ENCODE measurements around the gene GPN2.
"Not testable (repeated sequence)": the region's sequence is repeated elsewhere in the genome, so short reads cannot be mapped to it uniquely, and the experiment has no call there.

Gene GPN2

DNA sequence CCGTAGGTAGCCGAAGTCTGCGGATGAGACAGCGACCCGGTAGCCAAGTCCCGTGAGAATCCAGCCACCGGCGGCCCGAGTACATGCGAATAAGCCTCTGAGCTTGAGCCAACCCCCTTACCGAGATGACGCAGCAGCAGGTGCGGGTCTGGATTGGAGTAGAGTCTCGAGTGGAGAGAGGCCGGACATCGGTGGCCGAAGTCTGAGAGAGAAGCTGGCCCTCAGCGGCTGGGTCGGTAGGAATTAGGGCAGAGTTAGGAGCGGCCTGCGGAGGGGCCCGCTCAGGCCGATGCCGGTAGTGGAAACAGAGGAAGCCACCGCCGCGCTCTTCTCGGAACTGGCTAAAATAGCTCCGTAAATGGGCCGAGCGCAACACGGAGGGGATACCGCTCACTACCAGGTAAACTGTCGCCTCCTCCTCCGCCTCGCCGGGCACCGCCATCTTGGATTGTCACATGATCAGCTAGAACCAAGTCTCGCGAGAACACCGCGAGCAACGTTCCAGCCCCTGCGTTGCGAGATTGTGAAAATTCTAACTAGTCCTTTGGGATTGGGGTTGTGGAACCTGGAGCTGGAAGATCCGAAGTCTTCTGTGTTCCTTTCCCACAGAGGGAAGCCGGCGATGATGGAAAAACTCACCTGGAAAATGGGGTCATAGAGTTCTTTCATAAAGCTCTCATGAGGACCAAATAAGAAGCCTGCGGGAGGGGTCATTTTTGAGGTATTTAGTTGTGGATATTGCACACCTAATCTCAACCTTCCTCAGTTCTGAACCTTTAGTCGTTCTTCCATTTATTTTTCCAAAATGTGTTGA lies 10.1 kb upstream of the GPN2 start, which contains the start of gene GPATCH3:
Gene GPATCH3, minus strand, starts transcription at position 467 of the 814 bp plus-strand sequence. Its CDS starts 25 bp downstream, at position 442.
- peak; percentile 97 for DNase-seq

DNA sequence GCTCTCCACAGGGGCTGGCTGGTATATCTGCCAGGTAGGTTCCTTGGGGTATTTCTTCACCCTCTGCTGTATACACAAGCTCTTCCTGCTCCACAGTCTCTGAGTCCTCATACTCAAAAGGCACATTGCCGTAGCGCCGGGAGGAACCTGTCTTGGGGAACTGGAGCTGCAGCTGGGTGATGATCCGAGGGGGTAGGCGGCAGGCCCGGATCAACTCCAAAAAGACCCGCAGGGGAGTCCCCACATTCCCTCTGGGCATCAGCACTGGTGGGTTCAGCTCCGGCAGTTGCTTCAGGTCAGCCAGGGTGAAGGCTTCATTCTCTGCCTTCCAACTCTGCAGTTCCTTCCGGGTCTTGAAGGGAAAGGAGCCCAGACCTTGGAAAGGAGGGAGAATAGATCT lies 7.3 kb upstream of the GPN2 start:
- DNase-seq: no peak

DNA sequence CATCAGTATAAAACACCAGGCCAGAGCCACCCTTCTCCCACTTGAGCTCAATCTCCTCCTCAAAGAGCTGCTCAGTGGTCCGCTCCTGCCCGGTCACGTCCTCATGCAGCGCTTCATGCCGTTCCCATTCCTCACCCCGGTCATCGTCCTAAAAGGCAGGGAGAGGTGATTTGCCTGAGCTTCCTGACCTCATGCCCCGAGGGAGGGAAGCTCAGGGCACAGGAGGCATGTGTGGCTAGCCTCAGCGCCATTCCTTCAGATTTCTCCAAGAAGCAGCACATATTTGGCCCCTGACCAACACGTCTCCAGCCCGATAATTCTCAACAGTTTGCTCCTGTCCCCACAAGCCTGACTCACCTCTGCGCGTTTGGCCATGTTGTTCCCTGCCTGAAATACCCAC lies 4.2 kb upstream of the GPN2 start:
- DNase-seq: no peak

DNA sequence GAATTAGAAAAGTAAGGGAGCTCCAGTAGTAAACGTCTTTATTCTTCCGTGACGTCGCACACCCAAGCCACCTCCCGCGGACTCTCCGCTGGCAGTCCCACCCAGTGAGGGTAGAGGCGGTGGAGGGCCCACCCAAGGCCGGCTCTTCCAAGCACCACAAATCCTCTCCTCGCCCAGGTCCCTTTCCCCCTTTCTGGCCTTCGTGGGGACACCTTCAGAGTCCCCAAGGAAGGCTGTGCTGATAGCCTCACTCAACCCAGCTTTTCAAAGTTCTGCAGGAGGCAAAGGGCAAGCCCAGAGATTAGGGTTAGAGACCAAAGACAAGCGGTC lies 349 bp upstream of the GPN2 start:
- DNase-seq: no peak

DNA sequence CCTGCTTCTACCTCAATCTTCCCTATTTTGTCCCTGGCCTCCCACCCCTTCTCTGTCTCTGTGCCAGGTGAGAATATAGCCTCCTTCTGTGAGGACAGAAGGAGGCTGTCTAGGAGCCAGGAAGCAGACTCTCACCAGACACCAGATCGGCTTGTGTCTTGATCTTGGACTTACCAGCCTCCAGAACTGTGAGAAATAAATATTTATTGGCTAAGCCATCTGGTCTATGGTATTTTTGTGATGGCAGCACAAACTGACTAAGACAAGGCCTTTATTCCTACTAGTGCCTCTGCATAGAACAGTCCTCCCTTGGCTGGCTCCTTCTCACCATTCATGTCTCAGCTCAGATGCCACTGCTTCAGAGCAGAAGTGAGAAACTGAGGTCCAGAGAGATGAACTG lies 1.9 kb downstream of the GPN2 start:
- no peak for DNase-seq

DNA sequence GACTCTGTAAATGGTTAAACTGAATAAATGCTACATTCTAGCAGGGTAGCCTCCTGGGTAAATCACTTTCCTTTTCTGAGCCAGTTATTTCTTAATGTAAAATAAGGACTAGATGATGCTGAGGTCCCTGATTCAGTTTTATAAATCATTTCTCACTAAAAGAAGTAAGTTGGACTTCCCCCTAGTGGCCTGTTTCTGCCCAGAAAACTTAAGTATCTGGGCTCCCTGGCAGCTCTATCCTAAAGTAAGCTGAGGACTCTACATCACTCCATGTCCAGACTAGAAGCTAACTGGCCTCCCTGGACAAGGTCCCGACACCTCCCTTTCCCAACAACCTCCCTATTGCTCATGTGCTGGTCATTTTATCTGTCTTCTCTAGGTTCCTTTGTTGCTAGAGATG lies 3.0 kb downstream of the GPN2 start:
- peak; percentile 22 for DNase-seq

DNA sequence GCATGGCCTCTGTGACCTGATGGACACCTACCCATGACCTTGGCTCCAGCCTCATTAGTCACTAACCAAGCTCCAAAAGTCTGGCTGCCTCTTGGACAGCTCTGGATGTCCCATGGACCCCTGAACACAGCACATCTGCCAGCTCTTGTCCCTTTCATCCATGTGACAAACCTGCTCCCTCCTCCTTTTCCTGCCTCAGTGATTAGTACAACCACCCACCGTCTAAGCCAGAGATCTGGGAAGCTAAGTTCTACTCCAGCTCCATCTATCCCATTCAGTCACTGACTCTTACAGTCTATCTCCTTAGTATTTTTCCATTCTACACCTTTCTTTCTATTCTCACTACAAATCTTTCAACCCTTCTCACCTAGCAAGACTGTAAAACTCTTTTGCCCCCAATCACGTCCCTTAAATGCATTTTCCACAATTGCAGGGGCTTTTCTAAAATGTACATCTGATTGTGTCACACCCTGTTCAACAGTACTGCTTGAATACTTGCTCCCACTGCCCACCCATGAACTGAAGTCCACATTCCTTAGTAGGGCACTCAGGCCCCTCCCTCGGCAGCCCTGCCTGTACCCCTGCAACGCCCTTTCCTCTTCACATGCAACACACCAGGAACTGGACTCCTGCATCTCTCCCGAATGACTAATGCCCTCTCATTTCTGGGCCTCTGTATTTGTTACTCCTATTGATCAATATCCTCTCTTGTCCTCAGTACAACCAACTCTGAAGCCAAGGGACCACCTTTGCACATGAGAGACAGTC lies 7.2 kb downstream of the GPN2 start:
- DNase-seq: no peak

DNA sequence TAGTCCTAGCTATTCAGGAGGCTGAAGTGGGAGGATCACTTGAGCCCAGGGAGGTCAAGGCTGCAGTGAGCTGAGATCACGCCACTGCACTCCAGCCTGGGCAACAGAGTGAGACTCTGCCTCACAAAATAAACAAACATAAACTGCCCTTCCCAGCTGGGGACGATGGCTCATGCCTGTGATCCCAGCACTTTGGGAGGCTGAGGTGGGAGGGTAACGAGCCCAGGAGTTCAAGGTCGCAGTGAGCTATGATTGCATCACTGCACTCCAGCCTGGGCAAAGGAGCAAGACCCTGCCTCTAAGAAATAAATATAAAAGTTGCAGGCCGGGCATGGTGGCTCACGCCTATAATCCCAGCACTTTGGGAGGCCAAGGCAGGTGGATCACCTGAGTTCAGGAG lies 8.5 kb downstream of the GPN2 start:
- not testable (repeated sequence) for DNase-seq

DNA sequence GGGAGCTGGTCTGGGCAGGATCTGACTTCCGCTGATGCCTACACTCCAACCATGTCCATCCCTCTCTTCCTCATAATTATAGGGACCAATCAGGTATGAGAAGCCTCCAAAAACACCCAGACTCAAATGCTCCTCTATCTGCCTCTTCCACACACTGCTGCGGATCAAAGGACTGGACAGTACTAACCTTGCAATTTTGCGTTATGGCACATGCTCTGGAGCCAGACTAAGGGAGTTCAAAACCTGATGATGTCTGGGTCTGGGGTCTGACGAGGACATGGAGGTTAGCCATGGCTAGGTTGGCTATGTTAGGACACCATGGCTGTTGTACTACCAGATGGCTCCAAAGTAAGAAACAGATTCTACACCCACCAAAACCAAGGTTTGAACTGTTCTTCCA lies 10.3 kb downstream of the GPN2 start:
- no peak for DNase-seq

DNA sequence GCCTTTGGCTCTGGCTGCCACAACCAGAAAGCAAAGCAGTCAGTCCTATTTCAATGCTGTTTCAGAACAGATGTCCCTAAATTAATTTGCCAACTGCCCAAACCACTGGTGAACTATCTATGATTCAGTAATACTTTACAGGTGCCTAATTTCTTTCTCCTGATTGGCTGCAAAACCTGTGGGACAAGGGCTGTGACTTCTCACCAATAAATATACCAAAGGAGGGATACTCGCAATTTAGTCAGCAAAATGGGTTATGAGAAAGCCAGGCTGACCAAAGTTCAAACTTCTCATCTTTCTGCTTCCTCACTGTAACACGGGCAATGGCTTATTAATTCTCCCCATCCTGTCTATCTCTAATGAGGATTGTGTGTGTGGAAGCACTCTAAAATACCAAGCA lies 12.8 kb downstream of the GPN2 start:
- no peak for DNase-seq

DNA sequence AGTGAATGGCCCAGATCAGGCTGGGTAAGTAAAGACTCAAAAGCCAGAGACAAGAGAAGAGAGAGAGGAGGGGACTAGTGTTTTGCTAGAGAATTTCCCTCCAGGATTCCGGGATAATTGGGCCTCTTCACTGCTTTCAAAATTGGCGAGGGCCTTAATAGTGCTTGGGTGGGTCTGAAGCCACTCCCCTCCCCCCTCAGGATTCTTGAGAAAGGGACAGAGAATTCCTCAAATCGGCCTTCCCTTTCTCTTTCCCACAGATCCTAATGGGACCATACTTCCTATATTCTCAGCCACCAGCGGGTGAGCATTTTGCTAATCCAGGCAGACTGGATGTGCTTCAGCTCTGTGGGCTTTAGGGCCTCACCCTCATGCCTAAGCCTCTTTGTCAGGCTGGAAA lies 15.2 kb downstream of the GPN2 start:
- DNase-seq: no peak

DNA sequence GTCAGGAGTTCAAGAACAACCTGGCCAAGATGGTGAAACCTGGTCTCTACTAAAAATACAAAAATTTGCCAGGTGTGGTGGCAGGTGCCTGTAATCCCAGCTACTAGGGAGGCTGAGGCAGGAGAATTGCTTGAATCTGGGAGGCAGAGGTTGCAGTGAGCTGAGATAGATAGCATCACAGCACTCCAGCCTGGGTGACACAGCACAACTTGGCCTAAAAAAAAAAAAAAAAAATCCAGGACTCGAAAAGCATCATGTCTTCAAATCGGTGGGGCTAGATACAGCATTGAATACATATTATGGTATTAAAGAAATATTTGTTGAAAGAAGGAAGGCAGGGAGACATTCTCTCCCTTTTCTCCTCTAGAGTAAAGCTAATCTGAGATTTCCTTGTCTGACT lies 17.0 kb downstream of the GPN2 start:
- DNase-seq: not testable (repeated sequence)

DNA sequence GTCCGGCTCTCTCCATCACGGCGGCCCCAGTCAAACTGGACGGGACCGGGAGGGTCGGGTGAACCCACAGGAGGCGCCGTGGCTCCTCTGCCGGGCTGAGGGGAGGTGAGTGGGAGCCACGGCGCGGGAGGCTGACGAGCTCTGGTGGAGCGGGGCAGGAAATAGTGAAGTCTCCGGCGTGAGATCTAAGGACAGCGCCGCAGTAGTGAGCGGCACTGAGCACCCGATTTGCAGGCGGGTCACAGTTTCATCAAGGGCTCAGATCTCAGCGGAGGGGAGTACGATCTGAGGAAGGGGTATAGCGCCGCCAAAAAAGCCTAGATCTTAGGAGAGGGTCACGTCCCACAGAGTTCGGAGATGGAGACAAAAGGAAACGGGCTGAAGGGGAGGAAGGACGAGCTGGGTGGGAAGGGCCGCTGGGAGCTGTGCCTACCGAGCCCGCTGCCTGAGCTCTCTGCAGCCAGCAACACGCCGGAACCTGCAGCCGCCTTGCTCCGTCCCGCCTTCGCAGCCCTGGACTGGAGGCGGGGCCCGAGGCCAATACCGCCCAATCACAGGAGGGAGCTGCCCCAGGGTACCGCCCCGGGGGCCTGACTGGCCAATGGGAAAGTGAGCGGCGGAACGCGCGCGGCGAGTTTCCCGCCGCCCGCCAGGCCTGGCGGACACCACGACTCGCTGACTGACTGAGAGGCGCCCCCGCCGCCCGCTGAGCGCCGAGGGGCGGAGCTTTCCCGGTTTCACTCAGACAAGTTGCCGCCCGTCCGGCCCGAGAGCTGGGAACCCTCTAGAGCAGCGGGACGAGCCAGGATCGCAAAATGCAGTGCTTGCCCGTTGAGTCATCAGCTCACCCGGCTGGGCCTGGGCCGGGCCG lies 25.2 kb downstream of the GPN2 start:
- DNase-seq: peak; percentile 98

DNA sequence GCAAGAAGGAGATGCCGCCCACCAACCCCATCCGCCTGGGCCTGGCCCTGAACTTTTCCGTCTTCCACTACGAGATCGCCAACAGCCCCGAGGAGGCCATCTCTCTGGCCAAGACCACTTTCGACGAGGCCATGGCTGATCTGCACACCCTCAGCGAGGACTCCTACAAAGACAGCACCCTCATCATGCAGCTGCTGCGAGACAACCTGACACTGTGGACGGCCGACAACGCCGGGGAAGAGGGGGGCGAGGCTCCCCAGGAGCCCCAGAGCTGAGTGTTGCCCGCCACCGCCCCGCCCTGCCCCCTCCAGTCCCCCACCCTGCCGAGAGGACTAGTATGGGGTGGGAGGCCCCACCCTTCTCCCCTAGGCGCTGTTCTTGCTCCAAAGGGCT lies 26.4 kb downstream of the GPN2 start:
- DNase-seq: no peak

DNA sequence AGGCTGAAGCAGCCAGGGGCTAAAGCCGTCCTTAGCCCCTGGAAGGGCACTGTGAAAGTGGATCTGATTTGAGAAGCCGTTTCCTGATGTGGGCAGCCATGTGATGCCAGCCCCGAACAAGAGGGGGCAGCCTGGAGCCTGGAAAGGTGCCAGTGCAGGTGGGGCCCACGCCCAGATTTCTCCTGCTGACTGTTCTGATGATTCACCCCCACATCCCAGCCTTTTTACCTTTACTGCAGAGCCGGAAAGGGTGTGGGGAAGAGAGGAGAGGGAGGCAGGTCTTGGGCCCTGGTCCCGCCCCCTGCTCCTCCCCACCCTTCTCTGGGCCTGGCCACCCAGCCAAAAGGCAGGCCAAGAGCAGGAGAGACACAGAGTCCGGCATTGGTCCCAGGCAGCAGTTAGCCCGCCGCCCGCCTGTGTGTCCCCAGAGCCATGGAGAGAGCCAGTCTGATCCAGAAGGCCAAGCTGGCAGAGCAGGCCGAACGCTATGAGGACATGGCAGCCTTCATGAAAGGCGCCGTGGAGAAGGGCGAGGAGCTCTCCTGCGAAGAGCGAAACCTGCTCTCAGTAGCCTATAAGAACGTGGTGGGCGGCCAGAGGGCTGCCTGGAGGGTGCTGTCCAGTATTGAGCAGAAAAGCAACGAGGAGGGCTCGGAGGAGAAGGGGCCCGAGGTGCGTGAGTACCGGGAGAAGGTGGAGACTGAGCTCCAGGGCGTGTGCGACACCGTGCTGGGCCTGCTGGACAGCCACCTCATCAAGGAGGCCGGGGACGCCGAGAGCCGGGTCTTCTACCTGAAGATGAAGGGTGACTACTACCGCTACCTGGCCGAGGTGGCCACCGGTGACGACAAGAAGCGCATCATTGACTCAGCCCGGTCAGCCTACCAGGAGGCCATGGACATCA lies 27.1 kb downstream of the GPN2 start, which contains the start of gene SFN:
Gene SFN, plus strand, starts transcription at position 369 of the 904 bp plus-strand sequence. Its CDS starts 64 bp downstream, at position 433.
- no peak for DNase-seq

DNA sequence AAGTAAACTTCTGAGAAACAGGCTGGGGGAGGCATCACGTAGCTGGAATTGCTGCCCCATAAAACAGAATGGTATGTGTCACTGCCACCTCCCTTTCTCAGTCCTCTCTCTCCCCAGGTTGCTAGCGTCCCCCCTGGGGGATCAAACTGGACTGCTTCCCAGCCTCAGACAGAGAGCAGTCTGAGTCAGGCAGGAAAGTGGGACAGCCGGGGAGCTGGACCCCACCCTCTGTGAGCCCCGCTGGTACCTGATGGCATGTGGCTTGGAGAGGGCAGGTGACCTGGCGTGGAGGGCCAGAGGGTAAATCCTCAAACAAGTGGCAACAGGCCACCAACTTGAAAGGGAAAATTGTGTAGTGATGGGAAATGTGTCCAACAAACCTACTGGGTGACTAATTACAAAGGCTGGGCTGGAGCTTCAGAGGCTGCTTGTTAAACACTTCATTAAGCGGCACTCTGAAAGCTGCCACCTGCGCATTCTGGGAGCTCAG lies 28.1 kb downstream of the GPN2 start:
- no peak for DNase-seq

DNA sequence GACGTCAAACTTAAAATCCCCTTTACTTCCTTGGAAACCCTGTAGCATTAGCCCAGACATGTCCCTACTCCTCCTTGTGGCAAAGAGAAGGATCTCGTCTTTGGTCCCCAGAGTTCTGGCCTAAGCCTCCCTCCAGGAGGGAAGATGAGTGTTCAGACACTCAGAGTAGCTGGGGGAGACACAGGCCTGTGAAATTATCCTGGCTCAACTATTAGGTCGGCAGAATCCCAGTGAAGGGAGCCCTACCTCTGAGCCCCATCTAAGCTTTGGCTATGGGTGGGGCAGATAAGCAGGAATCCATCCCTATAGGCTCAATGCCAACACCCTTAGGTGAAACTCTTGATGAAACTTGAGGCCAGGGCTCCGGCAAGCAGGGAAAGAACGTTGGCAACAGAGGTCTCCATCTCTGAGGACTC lies 28.8 kb downstream of the GPN2 start:
- DNase-seq: no peak

DNA sequence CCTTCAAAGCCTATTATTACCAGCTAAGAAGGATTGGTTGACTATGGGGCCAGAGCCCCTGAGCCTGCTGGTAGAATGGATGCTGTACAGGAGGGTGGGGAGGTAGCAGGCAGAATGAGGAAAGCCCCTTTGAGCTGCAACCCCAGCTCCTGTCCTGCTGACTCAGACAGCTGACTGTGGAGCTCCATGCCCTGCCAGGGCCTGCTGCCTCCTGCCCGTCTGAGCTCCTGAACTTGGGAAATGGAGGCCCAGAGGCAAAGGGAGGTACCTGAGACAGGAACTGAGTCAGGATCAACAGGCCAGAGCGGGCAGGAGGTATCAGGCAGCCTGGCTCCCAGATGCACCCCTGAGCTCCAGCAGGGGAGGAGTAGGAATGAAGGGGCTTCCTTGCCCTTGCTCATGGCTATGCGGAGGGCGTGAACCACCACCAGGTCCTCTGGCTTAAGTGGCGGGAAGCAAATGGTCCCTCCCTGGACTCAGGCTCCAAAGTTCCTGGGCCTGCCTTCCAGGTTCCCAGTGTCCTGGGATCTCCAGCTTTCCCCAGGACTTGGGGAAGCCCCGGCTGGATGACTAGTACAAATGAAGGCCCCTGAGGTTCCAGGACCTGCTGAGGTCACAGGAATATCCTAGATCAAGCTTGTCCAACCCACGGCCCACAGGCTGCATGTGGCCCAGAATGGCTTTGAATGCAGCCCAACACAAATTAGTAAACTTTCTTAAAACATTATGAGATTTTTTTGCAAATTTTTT lies 31.0 kb downstream of the GPN2 start:
- DNase-seq: no peak

DNA sequence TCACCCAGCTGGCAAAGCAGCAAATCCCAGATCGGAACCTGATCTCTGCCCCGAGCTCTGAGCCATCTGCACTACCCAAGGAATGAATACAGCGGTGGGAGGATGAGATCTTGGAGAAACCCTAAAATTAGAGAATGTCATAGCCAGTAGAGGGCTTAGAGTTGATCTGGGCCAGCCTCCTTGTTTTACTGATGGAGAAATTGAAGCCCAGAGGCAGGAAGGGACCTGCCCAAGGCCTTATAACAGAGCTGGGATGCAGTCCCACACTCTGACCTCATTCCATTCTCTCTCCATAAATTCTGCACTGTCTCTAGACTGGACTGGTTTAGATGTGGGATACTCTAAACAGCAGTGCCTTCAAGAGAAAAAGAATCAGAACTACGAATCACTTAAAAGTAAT lies 31.9 kb downstream of the GPN2 start:
- no peak for DNase-seq

DNA sequence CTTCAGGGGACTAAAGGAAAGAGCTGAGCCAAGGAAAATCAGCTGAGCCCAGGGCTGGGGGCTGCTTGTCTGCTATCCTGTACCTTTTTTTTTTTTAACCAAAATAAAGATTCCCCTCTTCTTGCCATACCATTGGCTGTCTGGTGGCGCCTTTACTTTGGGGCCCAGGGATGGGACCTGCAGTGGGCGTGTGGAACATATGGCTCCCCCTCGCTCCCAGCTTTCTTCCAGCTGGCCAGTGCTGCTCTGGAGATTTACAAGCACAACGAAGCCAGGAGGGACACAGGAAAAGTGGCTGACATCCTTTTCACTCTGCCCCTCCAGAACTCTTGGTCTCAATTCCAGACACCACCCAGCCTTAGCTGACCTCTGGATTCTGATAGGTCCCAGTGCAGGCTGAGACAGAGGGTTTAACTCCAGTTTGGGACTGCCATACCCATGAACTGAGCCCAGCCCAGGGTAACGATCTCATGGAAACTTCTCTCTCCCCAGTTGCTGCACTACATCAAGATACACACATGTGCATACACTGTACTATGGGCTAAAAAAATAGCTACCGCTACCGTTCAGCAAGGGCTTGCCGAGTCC lies 32.5 kb downstream of the GPN2 start:
- DNase-seq: no peak
